Stimulated activated CD8-positive, alpha-beta memory T cell treated with anti-CD3 and anti-CD28 coated beads, Interleukin-4, amount 100 ng/mL, for 24 hours (primary cell): ENCODE results near the gene OVCH1.

ENCODE experiments used
- DNase-seq: peaks from one replicate; pipeline ENCODE4 v3.0.0-alpha.2; 2020; ENCODE audit warnings: low read depth

Gene OVCH1

GRCh38 chr12:29497588-29497987 is at the start of gene OVCH1:
OVCH1 (minus strand) TSS chr12:29497686; CDS start chr12:29497686, 0 bp downstream.
- no peak for DNase-seq

- DNase-seq = no peak
These were observed 49.7 kb upstream of the OVCH1 start for GRCh38 chr12:29547151-29547632.

GRCh38 chr12:29546000-29546399 is 48.5 kb upstream of the OVCH1 start:
- no peak for DNase-seq

- DNase-seq = no peak
These were observed 47.6 kb upstream of the OVCH1 start for GRCh38 chr12:29545102-29545467.

GRCh38 chr12:29544428-29545101 is 47.1 kb upstream of the OVCH1 start:
- no peak for DNase-seq

GRCh38 chr12:29543036-29543435 is 45.5 kb upstream of the OVCH1 start:
- no peak for DNase-seq

- no peak for DNase-seq
These were observed 39.8 kb upstream of the OVCH1 start for GRCh38 chr12:29537298-29537697.

GRCh38 chr12:29534935-29535334 is 37.4 kb upstream of the OVCH1 start:
- no peak for DNase-seq

GRCh38 chr12:29533815-29534489 is 36.5 kb upstream of the OVCH1 start:
- no peak for DNase-seq

- no peak for DNase-seq
These were observed 34.0 kb upstream of the OVCH1 start for GRCh38 chr12:29531471-29531870.

GRCh38 chr12:29530436-29530835 is 33.0 kb upstream of the OVCH1 start:
- DNase-seq = no peak

- no peak for DNase-seq
These were observed 30.7 kb upstream of the OVCH1 start for GRCh38 chr12:29528161-29528560.

GRCh38 chr12:29521951-29522350 is 24.5 kb upstream of the OVCH1 start:
- DNase-seq = no peak

- DNase-seq = no peak
These were observed 22.2 kb upstream of the OVCH1 start for GRCh38 chr12:29519585-29520182.

- no peak for DNase-seq
These were observed 20.9 kb upstream of the OVCH1 start for GRCh38 chr12:29518407-29518806.

GRCh38 chr12:29517264-29517663 is 19.8 kb upstream of the OVCH1 start:
- no peak for DNase-seq

- DNase-seq = no peak
These were observed 19.0 kb upstream of the OVCH1 start for GRCh38 chr12:29516431-29516875.

GRCh38 chr12:29510591-29511185 is 13.2 kb upstream of the OVCH1 start:
- no peak for DNase-seq

- no peak for DNase-seq
These were observed 12.0 kb upstream of the OVCH1 start for GRCh38 chr12:29509503-29509902.

- no peak for DNase-seq
These were observed 11.5 kb upstream of the OVCH1 start for GRCh38 chr12:29508949-29509348.

GRCh38 chr12:29505122-29505521 is 7.6 kb upstream of the OVCH1 start:
- no peak for DNase-seq

GRCh38 chr12:29503283-29503682 is 5.8 kb upstream of the OVCH1 start:
- DNase-seq = no peak

- no peak for DNase-seq
These were observed 1.7 kb upstream of the OVCH1 start for GRCh38 chr12:29499235-29499634.
